Ishikawa (cell line): ENCODE measurements around the gene TNFAIP2.

ENCODE experiments used
- CEBPB ChIP-seq: IDR thresholded peaks from 2 replicates; pipeline ENCODE4 v1.6.1; 2012
- CREB1 ChIP-seq: IDR thresholded peaks from 2 replicates; pipeline ENCODE4 v1.6.1; 2012; ENCODE audit warnings: low read depth
- EGR1 ChIP-seq: IDR thresholded peaks from 2 replicates; pipeline ENCODE4 v1.6.1; 2012
- EP300 ChIP-seq: IDR thresholded peaks from 2 replicates; pipeline ENCODE4 v1.6.1; 2012; ENCODE audit warnings: borderline replicate concordance
- FOXM1 ChIP-seq: IDR thresholded peaks from 2 replicates; pipeline ENCODE4 v1.6.1; 2012; ENCODE audit warnings: low read depth, borderline replicate concordance
- MAX ChIP-seq: IDR thresholded peaks from 2 replicates; pipeline ENCODE4 v1.6.1; 2012
- RAD21 ChIP-seq: IDR thresholded peaks from 2 replicates; pipeline ENCODE4 v1.6.1; 2012; ENCODE audit warnings: low read depth
- REST ChIP-seq: IDR thresholded peaks from 2 replicates; pipeline ENCODE4 v1.6.1; 2012; ENCODE audit warnings: low read depth, mild to moderate bottlenecking
- TAF1 ChIP-seq: IDR thresholded peaks from 2 replicates; pipeline ENCODE4 v1.6.1; 2012; ENCODE audit warnings: low read depth, mild to moderate bottlenecking
- TCF12 ChIP-seq: IDR thresholded peaks from 2 replicates; pipeline ENCODE4 v1.6.1; 2012; ENCODE audit warnings: low read depth
- TEAD4 ChIP-seq: IDR thresholded peaks from 2 replicates; pipeline ENCODE4 v1.6.1; 2012
- USF1 ChIP-seq: IDR thresholded peaks from 2 replicates; pipeline ENCODE4 v1.6.1; 2012
- YY1 ChIP-seq: IDR thresholded peaks from 2 replicates; pipeline ENCODE4 v1.6.1; 2012; ENCODE audit warnings: low read depth
- ZBTB7A ChIP-seq: IDR thresholded peaks from 2 replicates; pipeline ENCODE4 v1.6.1; 2012; ENCODE audit warnings: low read depth

- TF ChIP-seq TEAD4 (no peak), EP300 (no peak), FOXM1 (no peak), CREB1 (no peak), CEBPB (no peak), REST (no peak), RAD21 (no peak), USF1 (no peak), TCF12 (no peak), MAX (no peak), ZBTB7A (no peak), TAF1 (no peak), YY1 (no peak), EGR1 (no peak)
Measured at GRCh38 chr14:103155826-103156394, 32.6 kb downstream of the TNFAIP2 start.
